K562 (cell line): Measurements from ENCODE around the gene ERICH6B. TPM values are rescaled to one million over a fixed set of nuclear protein-coding genes. Genes with fewer than 3 reads are reported as not detected.
A peak's percentile ranks its signal among the peaks of the same experiment; 100 is the strongest.

ENCODE experiments used
- ATAC-seq: fragments of 200-7000 bp; cut with Tn5 transposase; 3 replicates; pipeline ENCODE4 v1.9.1; 2020; ENCODE audit warnings: moderate library complexity
- BruUV-seq: library from RNA; stranded (reverse); fragments of 400-500 nt; replicated peaks from 2 replicates; lab custom pipeline; 2021; lab: Mats Ljungman, UMichigan
- CTCF ChIA-PET: fragments of 300-600 bp; formaldehyde crosslinking; extraction: SDS; loops from one replicate; lab custom pipeline; 2021; ENCODE audit warnings: low intra/inter-chr PET ratio; lab: Yijun Ruan, JAX
- POLR2A ChIA-PET: fragments of 300-600, 350-650 bp; sonication (Branson Sonifier 250); formaldehyde crosslinking; extraction: SDS; loops from one replicate; lab custom pipeline; 2021; ENCODE audit warnings: antibody characterized with exemption, inconsistent platforms; lab: Yijun Ruan, JAX
- DNase-seq, 4 experiments: peaks; one replicate each; pipeline versions ENCODE4 v3.0.0 to v3.0.0-alpha.2; 2011 to 2018; ENCODE audit warnings: low spot score in 3 of 4, mixed read lengths in 3 of 4; ENCODE audit errors: extremely low read depth in 1 of 4
- FAIRE-seq: peaks from 2 replicates; lab custom pipeline; 2011; peaks lifted over from hg19 to GRCh38; lab: Jason Lieb, UNC
- H2AFZ ChIP-seq: 2 replicates; pipeline ENCODE4 v1.6.0; 2011; ENCODE audit warnings: low read depth, low read length, control low read depth, inconsistent platforms
- H3K27ac ChIP-seq: fragments of 200-600 bp; 3 replicates; pipeline ENCODE4 v1.8.0; 2011; ENCODE audit warnings: low read depth, mild to moderate bottlenecking, control low read depth, inconsistent platforms, low read length, moderate library complexity, mixed read lengths; ENCODE audit errors: extremely low read depth
- H3K27me3 ChIP-seq, 2 experiments: fragments of 300-600 bp in 1 of 2; 2 replicates in 1 of 2; 3 replicates in 1 of 2; pipeline versions ENCODE4 v1.6.0 to v1.8.0; 2011; ENCODE audit warnings: inconsistent platforms in 2 of 2, low read length in 2 of 2, mild to moderate bottlenecking in 1 of 2, mixed read lengths in 1 of 2, moderate library complexity in 1 of 2; ENCODE audit not compliant: control insufficient read depth in 2 of 2, insufficient read depth in 2 of 2
- H3K36me3 ChIP-seq: fragments of 300-600 bp; 3 replicates; pipeline ENCODE4 v1.8.0; 2011; ENCODE audit warnings: mild to moderate bottlenecking, low read length, inconsistent platforms; ENCODE audit not compliant: control insufficient read depth, insufficient read depth
- H3K4me1 ChIP-seq, 2 experiments: fragments of 200-600 bp in 1 of 2; replicated peaks in 1 of 2; 2 replicates in 1 of 2; 3 replicates in 1 of 2; pipeline versions ENCODE4 v1.5.1 to v1.8.0; 2011; ENCODE audit warnings: inconsistent platforms in 2 of 2, low read length in 2 of 2, mild to moderate bottlenecking in 1 of 2, mixed read lengths in 1 of 2, moderate library complexity in 1 of 2; ENCODE audit not compliant: control insufficient read depth in 2 of 2, insufficient read depth in 2 of 2
- H3K4me2 ChIP-seq: 2 replicates; pipeline ENCODE4 v1.6.1; 2011; ENCODE audit warnings: low read length, control low read depth, inconsistent platforms, mixed read lengths; ENCODE audit not compliant: insufficient read depth
- H3K4me3 ChIP-seq: fragments of 200-600 bp; sonication (generic), shearing (Covaris generic); 2 replicates; pipeline ENCODE4 v1.5.1; 2016; ENCODE audit warnings: control low read depth, inconsistent platforms
- H3K79me2 ChIP-seq: fragments of 200-600 bp; 3 replicates; pipeline ENCODE4 v1.8.0; 2011; ENCODE audit warnings: low read length, inconsistent platforms; ENCODE audit not compliant: control insufficient read depth, insufficient read depth
- H3K9ac ChIP-seq, 2 experiments: 2 replicates each; pipeline versions ENCODE4 v1.6.0 to v1.6.1; 2011; ENCODE audit warnings: low read depth in 2 of 2, low read length in 2 of 2, control low read depth in 1 of 2, inconsistent platforms in 1 of 2, mild to moderate bottlenecking in 1 of 2, mixed read lengths in 1 of 2; ENCODE audit not compliant: insufficient read depth in 1 of 2
- H3K9me1 ChIP-seq: one replicate; pipeline ENCODE4 v1.6.0; 2011; ENCODE audit warnings: inconsistent platforms, mild to moderate bottlenecking, low read length, moderate library complexity; ENCODE audit not compliant: control insufficient read depth, insufficient read depth
- H3K9me3 ChIP-seq: replicated peaks from 2 replicates; pipeline ENCODE4 v1.5.1; 2011; ENCODE audit warnings: low read depth, low read length, inconsistent platforms; ENCODE audit not compliant: control insufficient read depth, insufficient read depth
- H4K20me1 ChIP-seq: replicated peaks from 2 replicates; pipeline ENCODE4 v1.6.1; 2011; ENCODE audit warnings: low read length, inconsistent platforms, mixed read lengths; ENCODE audit not compliant: control insufficient read depth, insufficient read depth
- SOX6 ChIP-seq: fragments of 450-650 bp; IDR thresholded peaks from 2 replicates; pipeline ENCODE4 v1.6.1; 2014; ENCODE audit warnings: mild to moderate bottlenecking
- ZNF436 ChIP-seq: fragments of 250-450, 450-650 bp; sonication (Bioruptor Pico); formaldehyde crosslinking; IDR thresholded peaks from 2 replicates; pipeline ENCODE4 v1.7.0; 2020; ENCODE audit warnings: mild to moderate bottlenecking
- ZNF668 ChIP-seq: fragments of 250-450 bp; sonication (Bioruptor Pico); IDR thresholded peaks from 2 replicates; pipeline ENCODE4 v1.8.0; 2022; ENCODE audit warnings: mild to moderate bottlenecking, inconsistent platforms
- WGBS: fragments of 100-300 bp; shearing (Covaris generic); methylation state at CpG from one replicate; pipeline ENCODE4 v1.1.6; 2016; ENCODE audit warnings: low coverage, mixed read lengths; ENCODE audit not compliant: insufficient coverage; ENCODE audit errors: missing lambda C conversion rate; 5-methylcytosine and 5-hydroxymethylcytosine counted together
- in situ Hi-C: fragments of 300-500 bp; cut with MboI; formaldehyde crosslinking; loops from 4 replicates; pipeline ENCODE4 v1.15.0; 2018; ENCODE audit warnings: inconsistent platforms, mixed read lengths
- intact Hi-C: fragments of 100-400 bp; cut with micrococcal nuclease; formaldehyde crosslinking; loops from 2 replicates; pipeline ENCODE4 v1.14.2; 2022
- polyA plus RNA-seq, 8 experiments: library from polyadenylated mRNA; depleted of rRNA in 4 of 8; stranded (reverse) in 5 of 8; unstranded in 3 of 8; fragments of >200 nt; fragmentation: Nextera tagmentation in 2 of 8; fragmentation: Illumina TruSeq in 1 of 8; extraction: Ambion mirVana in 2 of 8; extraction: Trizol in 1 of 8; gene quantifications; 2 replicates each; pipeline versions ENCODE4 v1.2.1 to v1.2.3, GENCODE V29; 2011 to 2014; ENCODE audit warnings: inconsistent platforms in 1 of 8, missing spikeins in 1 of 8
- total RNA-seq, 7 experiments: library from RNA; depleted of rRNA in 6 of 7; stranded (reverse); fragments of >200 nt in 6 of 7; fragmentation: Illumina TruSeq in 2 of 7; extraction: Trizol in 2 of 7; gene quantifications; 2 replicates each; pipeline versions ENCODE4 v1.2.1 to v1.2.3, GENCODE V29; 2011 to 2021; ENCODE audit warnings: low replicate concordance in 1 of 7
- TF ChIP-seq, protein P1 (sequence below): fragments of 450-650 bp; IDR thresholded peaks from 2 replicates; pipeline ENCODE4 v1.6.1; 2016; ENCODE audit warnings: missing biosample characterization, missing genetic modification characterization

The ERICH6B gene
- total and polyA plus RNA-seq, 9 of the 15 experiments (the other 6 are each of a cell fraction or from before 2014, with no cell fraction given) = not detected

- in situ Hi-C loops = no loop called here
Measured at GRCh38 chr13:45607931-45608330, 7.6 kb downstream of the ERICH6B start.

DNA sequence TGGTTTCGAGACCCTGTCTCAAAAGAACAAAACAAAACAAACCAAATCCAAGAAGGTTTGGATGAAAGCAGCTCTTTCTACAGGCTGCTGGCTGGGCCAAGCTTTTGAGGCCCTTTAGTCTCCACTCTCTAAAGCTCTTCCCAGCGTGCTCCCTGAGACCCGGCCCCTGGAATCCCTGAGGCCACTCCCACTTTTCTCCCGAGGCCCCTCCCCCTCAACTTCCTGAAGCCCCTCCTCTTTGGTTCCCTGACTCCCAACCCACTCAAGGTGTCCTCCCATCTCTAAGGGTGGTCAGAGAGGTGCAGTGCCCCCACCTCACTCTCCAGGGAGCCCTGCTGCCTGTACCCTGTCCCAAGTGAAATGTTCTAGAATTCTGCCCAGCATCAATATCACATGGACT is 10.6 kb downstream of the ERICH6B start:
- Histone ChIP-seq H3K9me3 (no peaks in the 10 kb centered on the region), H3K9ac (no peak overlapping the region), H3K9me1 (no peaks in the 10 kb centered on the region), H2AFZ (no peak overlapping the region), H3K4me3 (no peak overlapping the region), H3K27me3 (peaks cover 5% of the 10 kb centered on the region in 2 experiments; a peak in 4 of 5 replicates), H3K4me1 (no peaks in the 10 kb centered on the region), H4K20me1 (no peaks in the 10 kb centered on the region), H3K79me2 (no peaks in the 10 kb centered on the region), H3K36me3 (no peaks in the 10 kb centered on the region), H3K4me2 (no peak overlapping the region), H3K27ac (no peak overlapping the region)
- 18% methylated on average over 1 of the region's 4 CpGs for WGBS
- POLR2A ChIA-PET = no interaction called here
- DNase-seq (peak in 2 of 4 experiments; percentile 14 to 18), FAIRE-seq (no peak), ATAC-seq (no peak)
- BruUV-seq = no TSS peak
- intact Hi-C loops = no loop called here
- CTCF ChIA-PET = no interaction called here
- no peak for TF ChIP-seq ZNF436 (CRISPR knock-in tag)
- in situ Hi-C loops = no loop called here

More at GRCh38 chr13:45607931-45608330, 7.6 kb downstream of the ERICH6B start:
- WGBS = 4% methylated on average over 3 of the region's 3 CpGs
- H3K9me1 ChIP-seq = no peaks in the 10 kb centered on the region
- no peak overlapping the region for H3K4me2 ChIP-seq
- H3K4me1 ChIP-seq = no peaks in the 10 kb centered on the region
- TF ChIP-seq, protein P1, sequence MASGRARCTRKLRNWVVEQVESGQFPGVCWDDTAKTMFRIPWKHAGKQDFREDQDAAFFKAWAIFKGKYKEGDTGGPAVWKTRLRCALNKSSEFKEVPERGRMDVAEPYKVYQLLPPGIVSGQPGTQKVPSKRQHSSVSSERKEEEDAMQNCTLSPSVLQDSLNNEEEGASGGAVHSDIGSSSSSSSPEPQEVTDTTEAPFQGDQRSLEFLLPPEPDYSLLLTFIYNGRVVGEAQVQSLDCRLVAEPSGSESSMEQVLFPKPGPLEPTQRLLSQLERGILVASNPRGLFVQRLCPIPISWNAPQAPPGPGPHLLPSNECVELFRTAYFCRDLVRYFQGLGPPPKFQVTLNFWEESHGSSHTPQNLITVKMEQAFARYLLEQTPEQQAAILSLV (tag) = no peak
- TF ChIP-seq SOX6 (no peak), ZNF668 (CRISPR knock-in tag) (no peak)
- H3K4me3 ChIP-seq = no peak overlapping the region
- intact Hi-C loops = no loop called here
- no TSS peak for BruUV-seq
- ATAC-seq = no peak
- H3K9ac ChIP-seq = no peak overlapping the region
- H3K27ac ChIP-seq = no peak overlapping the region
- DNase-seq = no peak
- H4K20me1 ChIP-seq = no peaks in the 10 kb centered on the region
- CTCF ChIA-PET = no interaction called here
- H3K36me3 ChIP-seq = no peaks in the 10 kb centered on the region
- peaks cover 5% of the 10 kb centered on the region in 2 experiments; a peak in 4 of 5 replicates for H3K27me3 ChIP-seq
- FAIRE-seq = no peak
- no peaks in the 10 kb centered on the region for H3K9me3 ChIP-seq
- H2AFZ ChIP-seq = no peak overlapping the region
- no peaks in the 10 kb centered on the region for H3K79me2 ChIP-seq
- POLR2A ChIA-PET = no interaction called here
